ENCODE measurements around the gene ULK1.
"Not testable (repeated sequence)": the region's sequence is repeated elsewhere in the genome, so short reads cannot be mapped to it uniquely, and the experiment has no call there.

- TF ChIP-seq CTCF, POLR2A (IDR thresholded peaks at IDR 0.05): not testable (repeated sequence)
Measured at GRCh38 chr12:131953810-131954209, 59.4 kb downstream of the ULK1 start.

All from adrenal gland (tissue), 5 donors.